RCC 7860 (cell line): ENCODE data around the gene TMED3.
"Not testable (repeated sequence)": the region's sequence is repeated elsewhere in the genome, so short reads cannot be mapped to it uniquely, and the experiment has no call there.

Experiments used
- DNase-seq: peaks from one replicate; pipeline ENCODE4 v3.0.0-alpha.2; 2015; ENCODE audit warnings: low spot score
- FAIRE-seq: peaks from 2 replicates; lab custom pipeline; 2012; peaks lifted over from hg19 to GRCh38; lab: Jason Lieb, UNC

The TMED3 gene

GRCh38 chr15:79315623-79316328, 4.9 kb downstream of the TMED3 start:
- no peak for DNase-seq
- FAIRE-seq = no peak

GRCh38 chr15:79316864-79317263, 6.0 kb downstream of the TMED3 start:
- DNase-seq (no peak), FAIRE-seq (no peak)

DNA sequence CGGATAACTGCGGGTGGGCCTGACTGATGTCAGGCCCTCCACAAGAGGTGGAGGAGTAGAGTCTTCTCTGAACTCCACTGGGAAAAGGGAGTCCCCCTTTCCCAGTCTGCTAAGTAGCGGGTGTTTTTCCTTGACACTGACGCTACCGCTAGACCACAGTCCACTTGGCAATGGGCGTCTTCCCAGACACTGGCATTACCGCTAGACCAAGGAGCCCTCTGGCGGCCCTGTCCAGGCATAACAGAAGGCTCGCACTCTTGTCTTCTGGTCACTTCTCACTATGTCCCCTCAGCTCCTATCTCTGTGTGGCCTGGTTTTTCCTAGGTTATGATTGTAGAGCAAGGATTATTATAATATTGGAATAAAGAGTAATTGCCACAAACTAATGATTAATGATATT, 9.1 kb downstream of the TMED3 start:
- not testable (repeated sequence) for DNase-seq, FAIRE-seq

DNA sequence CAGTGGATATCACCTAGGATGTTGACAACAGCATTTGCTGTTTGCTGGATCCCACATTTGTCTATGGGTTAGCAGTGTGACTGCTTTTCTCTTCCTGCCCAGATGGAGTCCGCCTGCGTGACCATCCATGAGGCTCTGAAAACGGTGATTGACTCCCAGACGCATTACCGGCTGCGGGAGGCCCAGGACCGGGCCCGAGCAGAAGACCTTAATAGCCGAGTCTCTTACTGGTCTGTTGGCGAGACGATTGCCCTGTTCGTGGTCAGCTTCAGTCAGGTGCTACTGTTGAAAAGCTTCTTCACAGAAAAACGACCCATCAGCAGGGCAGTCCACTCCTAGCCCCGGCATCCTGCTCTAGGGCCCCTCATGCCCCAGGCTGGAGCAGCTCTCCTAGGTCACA, 11.0 kb downstream of the TMED3 start:
- no peak for DNase-seq
- no peak for FAIRE-seq

- FAIRE-seq = no peak
- no peak for DNase-seq
These were observed 11.4 kb downstream of the TMED3 start for GRCh38 chr15:79322306-79322705.

DNA sequence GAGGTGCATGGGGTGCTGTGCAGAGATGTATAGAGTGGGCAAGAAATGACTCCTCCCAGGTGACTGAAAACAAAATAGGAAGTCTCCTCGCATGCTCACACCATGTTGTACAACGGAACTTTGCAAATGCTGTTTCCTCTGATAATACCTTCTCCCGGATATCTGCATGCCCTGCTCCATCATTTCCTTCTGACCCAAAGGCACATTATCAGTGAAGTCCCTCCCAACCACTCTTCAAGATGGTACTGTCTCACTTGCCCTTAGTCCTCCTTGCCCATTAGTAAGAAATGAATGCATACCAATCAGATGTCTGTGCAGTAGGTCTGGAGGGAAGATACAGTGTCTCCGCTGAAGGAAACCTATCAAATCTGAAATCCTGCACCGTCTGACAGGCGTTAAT, 12.0 kb downstream of the TMED3 start:
- no peak for DNase-seq
- no peak for FAIRE-seq

- peak; percentile 8 for DNase-seq
- no peak for FAIRE-seq
These were observed 18.3 kb downstream of the TMED3 start for GRCh38 chr15:79329171-79329611.

DNA sequence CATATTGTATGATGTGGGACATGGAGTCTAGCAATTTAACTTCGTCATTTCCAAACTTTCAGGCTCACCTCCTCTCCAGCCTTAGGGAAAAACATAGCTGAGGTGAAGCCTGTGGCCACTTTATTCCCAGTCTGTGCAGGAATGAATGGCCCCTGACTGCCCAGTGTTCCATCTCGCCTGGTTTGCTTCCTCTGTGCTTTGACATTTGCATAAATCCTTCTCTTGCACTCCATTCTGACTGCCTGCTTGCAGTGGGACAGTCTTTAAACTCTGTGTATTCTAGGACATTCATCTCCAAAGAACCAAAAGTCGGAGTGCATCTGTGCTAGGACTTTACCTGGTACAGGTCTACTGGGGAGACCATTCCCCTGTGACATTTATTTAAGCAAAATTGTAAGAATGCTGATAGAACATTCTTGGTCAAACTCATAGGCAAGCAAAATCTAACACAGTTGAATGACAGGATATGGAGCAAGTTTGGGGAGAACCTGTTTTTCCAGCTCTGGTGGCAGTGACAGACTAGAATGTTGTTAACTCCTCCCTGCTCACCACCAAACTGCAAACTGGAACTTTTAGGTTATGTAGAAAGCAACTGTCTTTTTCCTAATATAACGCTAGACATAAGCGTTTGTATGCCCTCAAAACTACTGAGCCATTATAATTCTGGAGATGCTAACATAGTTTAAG, 22.1 kb downstream of the TMED3 start:
- no peak for FAIRE-seq
- no peak for DNase-seq

DNA sequence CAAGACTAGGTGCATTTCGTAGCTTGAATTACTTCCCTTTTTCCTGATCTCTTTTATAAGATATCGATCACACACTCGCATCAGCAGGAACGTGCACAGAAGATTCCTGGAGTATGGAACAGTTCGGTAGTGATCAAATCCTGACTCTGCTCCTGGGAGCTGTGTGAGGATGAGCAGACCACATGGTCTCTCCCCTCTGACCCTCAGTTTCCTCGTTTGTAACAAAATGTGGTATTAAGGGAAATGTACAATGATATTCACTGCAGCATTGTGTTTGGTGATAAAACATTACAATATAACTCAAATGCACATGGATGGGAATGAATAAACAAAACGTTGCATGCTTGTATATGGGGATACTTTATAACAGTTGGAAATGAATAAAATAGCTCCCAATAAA, 26.7 kb downstream of the TMED3 start:
- no peak for FAIRE-seq

DNA sequence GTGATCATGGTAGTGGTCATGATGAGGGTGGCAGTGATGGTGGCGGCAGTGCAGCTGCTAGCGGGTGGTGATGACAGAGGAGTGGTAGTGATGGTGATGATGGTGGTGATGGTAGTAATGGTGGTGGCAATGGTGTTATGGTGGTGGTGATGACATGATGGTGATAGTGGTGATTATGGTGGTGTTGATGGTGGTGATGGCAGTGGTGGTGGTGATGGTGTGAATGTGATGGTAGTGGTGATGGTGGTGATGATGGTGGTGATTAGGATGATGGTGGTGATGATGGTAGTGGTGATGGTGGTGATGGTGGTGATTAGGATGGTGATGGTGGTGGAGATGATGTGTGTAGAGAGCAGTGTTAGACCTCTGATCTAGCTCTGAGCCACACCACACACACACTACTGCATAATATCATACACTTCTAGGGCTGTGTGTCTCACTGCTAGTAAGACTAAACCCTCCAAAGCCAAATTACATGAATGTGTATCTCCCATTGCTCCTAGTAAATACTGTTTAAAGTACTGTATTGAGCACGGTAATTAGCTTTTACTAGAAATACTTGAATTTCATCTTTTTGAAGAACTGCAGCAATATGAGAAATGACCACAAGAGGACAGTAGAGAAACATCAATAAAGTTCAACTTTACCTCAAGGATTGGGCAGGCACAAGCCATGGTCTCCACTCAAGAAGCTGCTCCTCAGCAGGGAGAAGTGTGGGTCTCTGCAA, 28.8 kb downstream of the TMED3 start:
- no peak for FAIRE-seq
- peak; percentile 10 for DNase-seq

More for the DNA sequence above, 26.7 kb downstream of the TMED3 start:
- DNase-seq = no peak

- no peak for FAIRE-seq
These were observed 29.3 kb downstream of the TMED3 start for GRCh38 chr15:79340315-79340602.

DNA sequence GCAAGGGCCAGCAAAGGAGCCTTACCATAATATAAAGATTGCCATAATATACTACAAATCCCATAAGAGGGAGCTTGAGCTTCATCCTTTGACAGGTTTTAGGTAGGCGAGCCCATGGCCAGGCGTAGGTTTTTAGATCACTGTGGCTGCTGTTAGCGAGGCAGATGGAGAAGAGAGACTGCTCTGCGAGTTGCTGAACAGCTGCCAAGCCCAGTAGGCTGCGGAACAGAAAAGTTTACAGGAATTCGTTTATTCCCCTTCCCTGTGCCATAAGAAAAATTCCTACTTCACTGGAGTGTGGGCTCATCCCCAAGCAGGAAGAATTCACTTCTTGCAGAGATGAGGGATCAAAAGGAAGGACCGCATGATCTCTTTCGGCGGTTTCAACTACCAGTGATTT, 30.5 kb downstream of the TMED3 start:
- no peak for FAIRE-seq

More at GRCh38 chr15:79340315-79340602, 29.3 kb downstream of the TMED3 start:
- no peak for DNase-seq

DNA sequence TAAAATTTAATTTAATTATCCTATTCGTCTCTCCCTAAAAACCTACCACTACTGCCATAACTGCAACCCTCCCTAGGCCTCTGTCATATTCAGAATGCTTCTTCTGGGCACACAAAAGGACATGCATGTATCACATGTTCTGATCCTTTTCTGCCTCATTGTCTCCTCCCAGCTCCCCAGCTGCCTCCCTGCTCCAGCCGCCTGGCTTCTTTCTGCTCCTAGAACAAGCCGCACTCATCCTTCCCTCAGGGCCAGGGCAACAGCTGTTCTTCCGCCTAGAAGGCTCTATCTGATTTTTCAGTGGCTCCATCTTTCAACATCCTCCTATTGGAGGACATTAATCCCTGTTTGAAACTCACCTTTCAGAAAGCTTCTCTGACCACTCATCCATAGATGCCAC, 38.6 kb downstream of the TMED3 start:
- no peak for FAIRE-seq

More for the DNA sequence above, 30.5 kb downstream of the TMED3 start:
- no peak for DNase-seq

GRCh38 chr15:79352206-79352605, 41.3 kb downstream of the TMED3 start:
- FAIRE-seq (no peak), DNase-seq (no peak)

More for the DNA sequence above, 38.6 kb downstream of the TMED3 start:
- no peak for DNase-seq

GRCh38 chr15:79357566-79357965, 46.7 kb downstream of the TMED3 start:
- FAIRE-seq (no peak), DNase-seq (no peak)

GRCh38 chr15:79358069-79358468, 47.2 kb downstream of the TMED3 start:
- no peak for FAIRE-seq
- DNase-seq = no peak

GRCh38 chr15:79364571-79365240, 53.8 kb downstream of the TMED3 start:
- FAIRE-seq (no peak), DNase-seq (no peak)

- FAIRE-seq (no peak), DNase-seq (no peak)
These were observed 54.9 kb downstream of the TMED3 start for GRCh38 chr15:79365765-79366164.

DNA sequence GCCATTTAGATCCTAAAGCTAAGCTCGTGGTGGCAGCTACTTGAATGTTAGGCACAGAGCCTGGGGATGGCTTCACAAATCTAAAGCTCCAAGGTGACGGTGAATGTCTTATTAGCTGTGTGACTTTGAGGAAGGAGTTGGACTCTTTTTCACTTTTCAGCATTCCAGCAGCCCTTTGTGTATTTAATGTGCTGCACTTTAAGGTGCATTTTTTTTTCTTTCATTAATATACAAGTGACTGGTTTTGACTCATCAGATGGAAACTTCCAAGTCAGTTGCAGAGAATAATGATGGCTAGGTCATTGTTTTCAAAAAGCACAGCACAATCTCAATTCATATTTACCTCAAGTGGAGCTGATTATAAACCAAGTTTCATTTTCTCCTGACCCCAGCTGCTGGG, 55.8 kb downstream of the TMED3 start:
- FAIRE-seq (no peak), DNase-seq (no peak)

DNA sequence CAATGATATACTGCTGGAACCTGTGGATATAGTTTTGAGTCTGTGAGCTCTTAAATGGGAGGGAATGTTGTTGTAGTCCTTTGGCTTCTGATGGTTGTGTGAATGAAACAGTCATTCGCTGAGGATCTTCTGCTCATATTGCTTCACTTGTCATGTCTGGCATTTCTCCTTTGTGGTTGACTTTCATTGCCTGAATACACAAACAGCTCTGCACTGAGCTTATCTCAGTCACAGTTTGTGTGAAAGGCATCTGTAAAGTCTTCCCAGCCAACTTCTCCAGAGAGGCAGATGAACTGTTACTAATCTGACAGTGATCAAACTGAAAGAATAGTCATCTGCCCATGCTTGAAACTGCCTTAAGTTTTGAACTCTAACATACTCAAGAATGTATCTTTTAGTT, 59.8 kb downstream of the TMED3 start:
- FAIRE-seq = no peak

GRCh38 chr15:79371591-79371990, 60.7 kb downstream of the TMED3 start:
- FAIRE-seq = no peak
- no peak for DNase-seq

More for the DNA sequence above, 59.8 kb downstream of the TMED3 start:
- no peak for DNase-seq
